T47D (cell line): ENCODE results near the gene RHEX.

Experiments used
- DNase-seq, 2 experiments: peaks; one replicate each; pipeline versions ENCODE4 v3.0.0 to v3.0.0-alpha.2; 2011 to 2012; ENCODE audit warnings: low read depth in 1 of 2, low spot score in 1 of 2
- JUND ChIP-seq: IDR thresholded peaks from 2 replicates; pipeline ENCODE4 v1.6.1; 2012; ENCODE audit warnings: low read depth
- in situ Hi-C: cut with HindIII; loops from 2 replicates; pipeline ENCODE4 v1.10.0; 2016; ENCODE audit warnings: low sequenced_read_pairs, low pct_unique_long_range_greater_than_20kb

The RHEX gene

DNA sequence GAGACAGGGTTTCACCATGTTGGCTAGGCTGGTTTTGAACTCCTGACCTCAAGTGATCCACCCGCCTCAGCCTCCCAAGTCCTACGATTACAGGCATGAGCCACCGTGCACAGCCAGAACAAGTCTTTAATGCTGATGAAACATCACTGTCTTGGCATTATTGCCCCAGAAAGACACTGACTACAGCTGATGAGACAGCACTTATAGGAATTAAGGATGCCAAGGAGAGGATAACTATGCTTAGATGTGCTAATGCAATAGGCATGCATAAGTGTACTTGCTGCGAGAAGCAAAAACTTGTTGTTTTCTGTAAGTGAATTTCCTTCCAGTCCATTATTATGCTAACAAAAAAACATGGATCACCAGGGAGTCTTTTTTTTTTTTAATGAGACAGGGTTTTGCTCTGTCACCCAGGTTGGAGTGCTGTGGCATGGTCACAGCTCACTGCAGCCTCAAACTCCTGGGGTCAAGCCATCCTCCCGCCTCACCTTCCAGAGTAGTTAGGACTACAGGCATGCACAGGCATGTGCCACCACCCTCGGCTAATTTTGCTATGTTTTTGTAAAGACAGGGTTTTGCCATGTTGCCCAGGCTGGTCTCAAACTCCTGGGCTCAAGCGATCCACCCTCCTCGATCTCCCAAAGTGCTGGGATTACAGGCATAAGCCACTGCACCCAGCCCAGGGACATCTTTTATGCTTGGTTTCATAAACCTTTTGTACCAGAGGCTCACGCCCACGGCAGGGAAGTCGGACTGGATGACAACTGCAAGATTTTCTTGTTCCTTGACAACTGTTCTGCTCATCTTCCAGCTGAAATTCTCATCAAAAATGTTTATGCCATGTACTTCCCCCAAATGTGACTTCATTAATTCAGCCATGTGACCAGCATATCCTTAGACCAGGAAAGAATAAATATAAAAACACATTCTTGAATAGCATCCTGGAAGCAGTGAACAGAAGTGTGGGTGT is 23.1 kb downstream of the RHEX start:
- in situ Hi-C loops: no loop called here
- no peak for DNase-seq

DNA sequence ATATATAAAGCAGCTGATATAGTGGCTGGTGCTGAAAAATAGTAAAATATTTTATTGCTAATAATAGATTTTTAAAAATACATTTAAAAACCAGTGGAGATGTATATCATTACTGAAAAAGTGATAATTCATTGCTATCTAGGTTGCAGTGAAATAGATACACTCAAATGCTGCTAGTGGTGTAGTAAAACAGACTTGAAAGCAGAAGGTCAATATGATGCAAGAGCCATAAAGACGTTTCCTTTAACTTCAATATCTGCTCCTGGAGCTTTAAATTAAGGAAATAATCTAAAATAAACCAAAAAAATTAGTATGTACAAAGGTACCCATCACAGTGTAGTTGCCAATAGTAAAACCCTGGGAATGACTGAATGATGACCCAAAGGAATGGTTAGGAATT is 26.2 kb downstream of the RHEX start:
- no peak for TF ChIP-seq JUND

More for the DNA sequence above, 23.1 kb downstream of the RHEX start:
- TF ChIP-seq JUND: no peak

DNA sequence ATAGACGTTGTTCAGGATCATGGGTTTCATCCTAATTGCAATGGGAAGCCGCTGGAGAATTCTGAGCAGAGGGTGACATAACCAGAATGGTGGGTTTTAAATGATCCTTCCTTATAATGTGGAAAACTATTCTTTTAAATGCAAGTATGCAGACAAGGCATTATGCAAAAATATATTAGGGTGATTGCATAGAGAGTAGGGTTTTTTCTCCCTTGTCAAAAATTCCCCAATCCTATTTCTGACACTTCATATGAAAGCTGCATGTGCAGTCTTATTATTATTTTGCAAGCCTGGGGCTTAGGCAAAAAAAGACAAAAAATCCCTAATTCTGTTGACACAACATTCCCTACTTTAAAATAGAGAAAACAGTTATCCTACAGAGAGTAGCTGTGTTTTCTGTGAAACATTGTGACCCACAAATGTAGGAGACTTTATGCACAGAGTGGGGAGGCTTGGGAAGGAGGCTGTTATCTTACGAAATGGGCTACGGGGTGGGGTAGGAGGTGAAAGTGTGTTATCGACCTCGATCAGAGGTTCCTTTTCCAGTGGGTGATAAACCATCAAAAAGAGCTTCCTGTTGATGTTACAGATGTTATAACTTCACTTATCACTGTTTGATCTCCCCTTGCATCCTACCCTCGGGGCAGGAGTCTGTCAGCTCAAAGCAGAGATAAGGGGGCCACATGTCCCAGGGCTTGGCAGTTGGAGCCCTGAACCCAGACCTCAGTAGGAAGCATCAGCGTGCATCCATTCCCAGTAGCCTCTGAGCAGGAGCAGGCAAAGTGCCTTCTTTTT is 27.2 kb downstream of the RHEX start:
- in situ Hi-C loops: no loop called here
- DNase-seq: no peak
- no peak for TF ChIP-seq JUND

More for the DNA sequence above, 26.2 kb downstream of the RHEX start:
- no peak for DNase-seq
- in situ Hi-C loops: no loop called here

DNA sequence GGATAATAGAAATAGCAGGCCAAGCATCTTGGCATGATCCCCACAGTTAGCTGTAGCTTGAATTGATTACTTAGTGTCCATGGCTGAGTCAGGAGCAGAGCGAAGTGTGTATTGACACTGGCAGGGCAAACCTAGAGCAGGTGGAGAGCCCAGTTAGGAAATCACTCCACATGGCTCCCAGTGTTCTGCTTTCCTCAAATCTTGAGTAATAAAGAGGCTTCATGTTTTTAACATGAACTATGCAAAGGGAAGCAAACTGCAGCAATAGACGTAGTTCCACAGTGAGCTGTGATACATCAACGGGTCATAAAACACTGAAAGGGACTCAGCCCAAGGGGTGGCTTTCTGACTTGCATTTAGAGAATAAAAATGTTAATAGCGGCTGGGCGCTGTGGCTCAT is 28.9 kb downstream of the RHEX start:
- no peak for TF ChIP-seq JUND
- DNase-seq: no peak
- in situ Hi-C loops: no loop called here

DNA sequence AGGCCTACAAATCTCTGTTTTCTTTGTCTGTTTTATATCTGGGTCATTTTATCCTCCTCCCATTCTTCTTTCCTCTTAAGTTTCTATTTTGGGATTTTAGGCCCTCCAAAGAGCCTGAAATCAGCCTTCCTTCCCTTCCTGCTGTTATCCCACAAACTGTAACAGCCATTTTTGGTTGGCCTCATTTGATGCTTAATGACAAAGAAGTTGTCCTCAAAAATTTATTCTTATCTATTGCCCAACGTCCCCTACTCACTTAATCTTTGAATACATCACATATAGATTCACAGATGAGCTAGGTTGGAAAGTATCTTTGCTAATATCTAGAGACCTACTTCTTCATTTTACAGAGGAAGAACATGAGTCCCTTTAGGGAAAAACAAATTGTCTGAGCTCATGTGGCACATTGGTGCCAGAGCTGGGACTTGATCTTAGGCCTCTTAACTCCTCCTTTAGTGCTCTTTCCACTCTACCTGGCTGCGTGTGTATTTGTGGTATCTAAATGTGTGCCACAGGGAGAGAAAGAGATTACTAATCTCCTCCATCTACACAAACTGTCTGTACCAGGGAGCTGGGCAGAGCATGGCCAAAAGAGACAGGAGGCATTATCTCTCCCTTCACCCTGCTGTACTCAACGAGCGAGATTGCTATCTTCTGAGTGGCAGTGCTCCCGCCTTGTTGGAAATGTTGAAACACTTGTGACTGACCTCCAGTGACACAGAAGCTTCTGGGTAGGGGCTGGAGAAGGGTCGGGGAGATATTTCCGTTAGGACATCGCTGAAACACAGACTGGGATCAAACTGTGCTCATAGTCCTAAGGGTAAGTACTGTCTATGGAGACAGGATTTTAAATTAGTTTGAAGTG is 30.1 kb downstream of the RHEX start:
- in situ Hi-C loops: no loop called here
- DNase-seq: no peak
- no peak for TF ChIP-seq JUND

DNA sequence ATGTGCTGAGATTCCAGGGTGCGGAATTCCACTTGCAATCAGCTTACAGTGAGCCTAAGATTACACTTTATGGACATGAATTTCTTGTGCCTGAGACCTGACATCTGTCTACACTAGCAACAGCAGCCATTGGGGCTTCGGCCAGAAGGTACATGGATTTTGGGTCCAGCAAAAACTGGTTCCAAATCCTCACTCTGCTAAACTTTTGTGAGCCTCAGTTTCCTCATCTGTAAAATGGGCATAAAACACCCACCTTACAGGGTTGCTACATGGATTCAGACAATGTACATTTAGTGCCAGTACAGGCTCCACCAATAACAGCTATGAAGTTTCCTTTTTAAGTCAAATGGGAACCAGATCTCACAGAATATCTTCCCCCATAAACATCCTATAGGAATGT is 30.8 kb downstream of the RHEX start:
- in situ Hi-C loops: no loop called here
- TF ChIP-seq JUND: no peak
- DNase-seq: no peak

DNA sequence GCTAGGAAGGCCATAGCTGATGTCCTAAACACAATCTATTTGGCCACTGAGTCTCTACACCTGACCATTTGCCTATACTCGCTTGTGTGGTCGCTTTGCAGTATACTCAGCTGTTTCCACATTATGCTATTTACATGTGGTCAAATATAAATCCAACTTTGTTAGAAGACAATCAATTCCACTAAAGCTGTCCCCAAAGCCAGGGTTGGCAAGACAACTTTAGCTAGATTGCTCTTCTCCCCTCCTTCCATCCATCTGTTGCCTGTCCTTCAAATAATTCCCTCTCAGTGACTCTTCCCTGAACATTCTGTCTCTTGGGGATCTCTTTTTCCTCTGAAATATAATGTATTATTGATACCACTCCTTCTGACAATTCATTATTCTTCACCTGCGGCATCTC is 34.1 kb downstream of the RHEX start:
- DNase-seq: no peak
- no peak for TF ChIP-seq JUND
- in situ Hi-C loops: no loop called here

DNA sequence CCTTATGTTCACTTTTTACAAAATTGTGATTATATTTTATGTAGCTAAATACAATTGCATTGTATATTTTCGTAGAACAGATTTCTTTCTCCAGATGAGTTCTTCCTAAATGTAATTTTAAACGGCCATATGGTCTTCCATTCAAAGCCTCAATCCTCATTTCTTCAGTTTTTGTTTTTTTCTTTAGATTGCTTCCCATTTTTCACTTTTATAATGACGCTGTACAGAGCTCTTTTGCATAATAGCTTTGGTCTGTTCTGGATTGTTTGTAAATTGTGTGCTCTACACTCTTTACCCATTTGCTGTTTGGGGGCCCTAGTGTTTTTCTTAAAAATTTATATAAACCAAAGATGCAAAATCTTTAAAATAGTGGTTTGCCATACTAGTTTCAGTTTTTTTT is 36.4 kb downstream of the RHEX start:
- no peak for TF ChIP-seq JUND
- in situ Hi-C loops: no loop called here
- DNase-seq: no peak

DNA sequence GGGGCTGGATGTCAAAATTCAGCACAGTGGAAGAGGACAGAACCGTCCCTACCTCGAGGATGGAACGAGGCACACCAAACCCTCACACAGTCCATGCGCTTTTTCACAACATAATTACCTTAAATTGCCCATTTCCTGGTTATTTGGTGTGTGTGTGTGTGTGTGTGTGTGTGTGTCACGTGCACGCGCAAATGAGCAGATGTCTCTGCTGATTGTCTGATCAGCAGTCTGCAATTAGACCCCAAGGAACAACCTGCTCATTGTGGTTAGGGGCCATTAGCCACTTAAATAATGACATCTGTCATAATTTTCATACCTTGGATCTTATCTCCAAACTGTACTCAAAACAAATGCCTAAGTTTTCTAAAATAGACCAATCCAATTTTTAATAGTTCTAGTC is 41.1 kb downstream of the RHEX start:
- no peak for DNase-seq
- in situ Hi-C loops: no loop called here

DNA sequence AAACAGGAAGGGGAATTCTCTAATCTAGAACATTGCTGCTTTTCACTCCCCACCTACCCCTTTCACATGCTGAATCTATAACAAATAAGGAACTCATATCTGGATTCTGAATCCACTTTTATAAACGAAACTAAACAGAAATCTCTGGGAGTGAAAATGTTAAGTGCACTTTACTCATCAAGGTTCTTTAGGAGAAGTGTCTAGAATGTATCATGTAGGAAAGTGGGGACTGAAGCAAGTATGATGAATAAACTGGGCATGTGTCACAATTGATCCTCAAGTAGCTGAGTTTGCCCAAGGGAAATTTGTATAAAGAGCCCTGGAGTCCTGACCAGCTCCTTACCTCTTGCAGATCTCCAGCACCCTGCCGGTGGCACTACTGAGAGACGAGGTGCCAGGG is 44.4 kb downstream of the RHEX start:
- DNase-seq: no peak
- TF ChIP-seq JUND: no peak
- in situ Hi-C loops: no loop called here

More for the DNA sequence above, 41.1 kb downstream of the RHEX start:
- TF ChIP-seq JUND: no peak

DNA sequence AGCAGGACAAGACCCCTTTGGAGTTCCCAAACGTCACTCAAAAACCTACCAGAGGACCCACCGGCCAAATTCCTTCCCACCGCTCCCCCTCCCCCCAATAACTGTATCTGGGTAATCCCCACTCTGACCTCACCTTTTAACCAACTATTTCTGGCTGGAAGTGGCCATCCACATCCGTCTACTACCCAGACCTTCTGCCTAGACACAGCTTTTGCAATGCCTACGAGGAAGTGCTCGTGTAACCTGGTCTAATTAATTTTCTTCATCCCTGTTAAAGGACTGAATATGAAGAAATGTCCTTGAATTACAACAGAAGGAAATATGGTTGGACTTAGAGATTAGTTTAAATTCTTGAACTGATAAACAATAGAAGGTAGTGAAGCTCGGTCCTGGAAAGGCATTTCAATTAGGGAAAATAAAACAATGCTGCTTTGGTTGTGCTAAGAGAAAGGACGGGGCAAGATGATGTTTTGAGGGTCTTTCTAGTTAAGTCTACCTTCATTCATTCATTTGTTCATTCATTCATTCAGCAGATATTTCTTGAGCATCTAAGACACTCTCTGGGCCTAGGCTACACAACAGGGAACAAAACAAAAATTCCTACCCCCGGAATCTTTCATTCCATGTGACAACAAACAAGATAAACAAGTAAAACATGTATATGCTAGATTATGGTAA is 45.4 kb downstream of the RHEX start:
- in situ Hi-C loops: no loop called here
- no peak for DNase-seq
- no peak for TF ChIP-seq JUND
